HepG2 (cell line): Measurements from ENCODE around the gene GIMAP1. TPM values are rescaled to one million over a fixed set of nuclear protein-coding genes. Genes with fewer than 3 reads are reported as not detected.

Source experiments
- ATAC-seq: fragments of 200-7000 bp; cut with Tn5 transposase; 3 replicates; pipeline ENCODE4 v1.9.1; 2020; ENCODE audit warnings: mild to moderate bottlenecking, moderate library complexity
- BruUV-seq: library from RNA; stranded (reverse); fragments of 400-500 nt; replicated peaks from 2 replicates; lab custom pipeline; 2021; lab: Mats Ljungman, UMichigan
- CTCF ChIA-PET: fragments of 300-600 bp; formaldehyde crosslinking; extraction: SDS; loops from one replicate; lab custom pipeline; 2021; ENCODE audit warnings: low total read pairs, inconsistent platforms, low intra/inter-chr PET ratio; lab: Yijun Ruan, JAX
- POLR2A ChIA-PET: fragments of 350-600 bp; sonication (Branson Sonifier 250); formaldehyde crosslinking; loops from one replicate; lab custom pipeline; 2020; ENCODE audit warnings: antibody characterized with exemption, inconsistent platforms; lab: Yijun Ruan, JAX
- DNase-seq: peaks from one replicate; pipeline ENCODE4 v3.0.0-alpha.2; 2015; ENCODE audit warnings: low spot score
- FAIRE-seq: peaks from 3 replicates; lab custom pipeline; 2011; peaks lifted over from hg19 to GRCh38; lab: Jason Lieb, UNC
- H2AFZ ChIP-seq: one replicate; pipeline ENCODE4 v1.6.1; 2011; ENCODE audit warnings: low read length, inconsistent platforms
- H3K27ac ChIP-seq: fragments of 300-600 bp; 3 replicates; pipeline ENCODE4 v1.8.0; 2011; ENCODE audit warnings: mixed run types, mild to moderate bottlenecking, mixed read lengths, low read length, inconsistent platforms; ENCODE audit not compliant: insufficient read depth; ENCODE audit errors: extremely low read length
- H3K27me3 ChIP-seq, 2 experiments: fragments of 200-600 bp in 1 of 2; 2 replicates in 1 of 2; 3 replicates in 1 of 2; pipeline versions ENCODE4 v1.6.0 to v1.8.0; 2011; ENCODE audit warnings: low read length in 2 of 2, mild to moderate bottlenecking in 2 of 2, moderate library complexity in 2 of 2, inconsistent platforms in 1 of 2; ENCODE audit not compliant: insufficient read depth in 2 of 2, control insufficient read depth in 1 of 2
- H3K36me3 ChIP-seq, 2 experiments: fragments of 200-600 bp in 1 of 2; replicated peaks in 1 of 2; 2 replicates in 1 of 2; 3 replicates in 1 of 2; pipeline versions ENCODE4 v1.5.1 to v1.8.0; 2011; ENCODE audit warnings: low read length in 2 of 2, inconsistent platforms in 1 of 2; ENCODE audit not compliant: insufficient read depth in 2 of 2, control insufficient read depth in 1 of 2
- H3K4me1 ChIP-seq: 2 replicates; pipeline ENCODE4 v1.5.1; 2012; ENCODE audit warnings: low read length, inconsistent platforms; ENCODE audit not compliant: insufficient read depth
- H3K4me2 ChIP-seq: 2 replicates; pipeline ENCODE4 v1.6.0; 2011; ENCODE audit warnings: low read depth, low read length, inconsistent platforms
- H3K4me3 ChIP-seq, 3 experiments: fragments of 200-600 bp in 1 of 3; sonication (generic), shearing (Covaris generic) in 1 of 3; replicated peaks in 1 of 3; 2 replicates each; pipeline ENCODE4 v1.5.1; 2011 to 2016; ENCODE audit warnings: low read length in 3 of 3, inconsistent platforms in 2 of 3, low read depth in 2 of 3, mild to moderate bottlenecking in 2 of 3, control low read depth in 1 of 3, mixed read lengths in 1 of 3; ENCODE audit not compliant: insufficient read depth in 1 of 3
- H3K79me2 ChIP-seq: one replicate; pipeline ENCODE4 v1.6.1; 2011; ENCODE audit warnings: low read length, inconsistent platforms; ENCODE audit not compliant: insufficient read depth
- H3K9ac ChIP-seq: 2 replicates; pipeline ENCODE4 v1.6.0; 2011; ENCODE audit warnings: mild to moderate bottlenecking, low read depth, low read length, inconsistent platforms; ENCODE audit not compliant: insufficient read depth
- H3K9me3 ChIP-seq: 2 replicates; pipeline ENCODE4 v1.5.1; 2012; ENCODE audit warnings: mild to moderate bottlenecking, low read length
- H4K20me1 ChIP-seq: 2 replicates; pipeline ENCODE4 v1.6.0; 2011; ENCODE audit warnings: inconsistent platforms, mild to moderate bottlenecking, low read length, moderate library complexity; ENCODE audit not compliant: insufficient read depth
- CHCHD3 ChIP-seq: sonication (generic); formaldehyde crosslinking; IDR thresholded peaks from 2 replicates; pipeline ENCODE4 v1.8.0; 2022; ENCODE audit warnings: mild to moderate bottlenecking, missing genetic modification reagents, moderate library complexity
- DNMT1 ChIP-seq: sonication (generic); formaldehyde crosslinking; IDR thresholded peaks from 2 replicates; pipeline ENCODE4 v1.5.1; 2020; ENCODE audit warnings: mild to moderate bottlenecking, missing genetic modification reagents
- EZH2 ChIP-seq: conservative IDR thresholded peaks from 2 replicates; pipeline ENCODE4 v1.6.1; 2012; ENCODE audit warnings: mild to moderate bottlenecking, low read depth, low read length, moderate library complexity
- HNF4A ChIP-seq: sonication (generic); formaldehyde crosslinking; IDR thresholded peaks from 2 replicates; pipeline ENCODE4 v1.4.0; 2020; ENCODE audit warnings: missing genetic modification reagents
- NFE2L1 ChIP-seq: sonication (generic); formaldehyde crosslinking; IDR thresholded peaks from 2 replicates; pipeline ENCODE4 v1.4.0; 2020; ENCODE audit warnings: missing genetic modification reagents, mild to moderate bottlenecking, borderline replicate concordance
- NRL ChIP-seq: sonication (generic); formaldehyde crosslinking; IDR thresholded peaks from 2 replicates; pipeline ENCODE4 v1.5.0; 2020; ENCODE audit warnings: missing genetic modification reagents, mild to moderate bottlenecking, moderate library complexity, borderline replicate concordance
- PHF20 ChIP-seq: sonication (generic); formaldehyde crosslinking; IDR thresholded peaks from 2 replicates; pipeline ENCODE4 v1.5.0; 2020; ENCODE audit warnings: mild to moderate bottlenecking, missing genetic modification reagents
- POGZ ChIP-seq: sonication (generic); formaldehyde crosslinking; IDR thresholded peaks from 2 replicates; pipeline ENCODE4 v1.4.0; 2020; ENCODE audit warnings: mild to moderate bottlenecking, missing genetic modification reagents
- RAD21 ChIP-seq: fragments of 450-650 bp; formaldehyde crosslinking; IDR thresholded peaks from 2 replicates; pipeline ENCODE4 v1.5.0; 2020; ENCODE audit warnings: mild to moderate bottlenecking
- RXRA ChIP-seq: sonication (generic); formaldehyde crosslinking; IDR thresholded peaks from 2 replicates; pipeline ENCODE4 v1.5.1; 2020; ENCODE audit warnings: missing genetic modification reagents
- SUZ12 ChIP-seq: fragments of 150-350 bp; IDR thresholded peaks from 2 replicates; pipeline ENCODE4 v1.6.1; 2014; ENCODE audit warnings: low read depth, low read length
- YEATS2 ChIP-seq: sonication (generic); formaldehyde crosslinking; IDR thresholded peaks from 2 replicates; pipeline ENCODE4 v1.4.0; 2020; ENCODE audit warnings: missing genetic modification reagents, borderline replicate concordance
- ZBTB1 ChIP-seq: sonication (generic); formaldehyde crosslinking; IDR thresholded peaks from 2 replicates; pipeline ENCODE4 v1.4.0; 2020; ENCODE audit warnings: missing genetic modification reagents, borderline replicate concordance
- ZNF142 ChIP-seq: sonication (generic); formaldehyde crosslinking; IDR thresholded peaks from 2 replicates; pipeline ENCODE4 v1.4.0; 2020; ENCODE audit warnings: missing genetic modification reagents
- ZNF383 ChIP-seq: sonication (generic); formaldehyde crosslinking; IDR thresholded peaks from 2 replicates; pipeline ENCODE4 v1.4.0; 2020; ENCODE audit warnings: missing genetic modification reagents, mild to moderate bottlenecking, borderline replicate concordance
- ZNF546 ChIP-seq: sonication (generic); formaldehyde crosslinking; conservative IDR thresholded peaks from 2 replicates; pipeline ENCODE4 v1.8.1; 2023; ENCODE audit warnings: mild to moderate bottlenecking, missing genetic modification reagents
- WGBS: methylation state at CpG from one replicate; pipeline ENCODE4 v1.1.6; 2017; ENCODE audit warnings: low lambda C conversion rate; 5-methylcytosine and 5-hydroxymethylcytosine counted together
- in situ Hi-C: cut with HindIII; loops from 2 replicates; pipeline ENCODE4 v1.10.0; 2017; ENCODE audit warnings: low pct_unique_long_range_greater_than_20kb; ENCODE audit not compliant: extremely low pct_ligation_motif_present
- intact Hi-C: fragments of 100-400 bp; cut with micrococcal nuclease; formaldehyde crosslinking; loops from one replicate; pipeline ENCODE4 v1.10.0; 2022; ENCODE audit not compliant: unreplicated experiment
- polyA plus RNA-seq, 8 experiments: library from polyadenylated mRNA; depleted of rRNA in 3 of 8; stranded (reverse) in 7 of 8; unstranded in 1 of 8; fragments of >200 nt; fragmentation: Illumina TruSeq in 4 of 8; extraction: Trizol in 4 of 8; gene quantifications; 2 replicates each; pipeline versions ENCODE4 v1.2.1 to v1.2.3, GENCODE V29; 2011 to 2016; ENCODE audit warnings: low read depth in 4 of 8, missing spikeins in 1 of 8, mixed read lengths in 1 of 8; ENCODE audit not compliant: insufficient read depth in 1 of 8
- total RNA-seq, 5 experiments: library from RNA; depleted of rRNA; stranded (reverse); fragments of >200 nt; fragmentation: Illumina TruSeq; extraction: Trizol; gene quantifications; 2 replicates each; pipeline ENCODE4 v1.2.3, GENCODE V29; 2016; ENCODE audit warnings: low read depth in 1 of 5

GIMAP1 gene
- total and polyA plus RNA-seq, 2 of the 13 experiments (the other 11 are each of a cell fraction or from before 2014, with no cell fraction given), result not detected

GRCh38 chr7:150703209-150703608, 13.2 kb upstream of the GIMAP1 start:
- BruUV-seq, result no TSS peak
- H2AFZ ChIP-seq, result no peak overlapping the region
- H3K4me3 ChIP-seq, result no peak overlapping the region
- intact Hi-C loops (no loop called here), in situ Hi-C loops (no loop called here)
- 5% methylated on average over 1 of the region's 1 CpG for WGBS
- ChIA-PET POLR2A (no interaction called here), CTCF (no interaction called here)
- no peaks in the 10 kb centered on the region for H3K4me1 ChIP-seq
- ATAC-seq, result no peak
- no peaks in the 10 kb centered on the region for H3K27me3 ChIP-seq
- DNase-seq, result no peak
- H4K20me1 ChIP-seq, result no peaks in the 10 kb centered on the region
- no peak overlapping the region for H3K9ac ChIP-seq
- no peaks in the 10 kb centered on the region for H3K36me3 ChIP-seq
- no peaks in the 10 kb centered on the region for H3K79me2 ChIP-seq
- no peak overlapping the region for H3K4me2 ChIP-seq
- H3K27ac ChIP-seq, result no peak overlapping the region
- TF ChIP-seq CHCHD3 (CRISPR knock-in tag), result no peak
- TF ChIP-seq DNMT1 (CRISPR knock-in tag), result no peak
- TF ChIP-seq, all 625 proteins: peak for 0
- FAIRE-seq, result no peak
- peaks cover 14% of the 10 kb centered on the region for H3K9me3 ChIP-seq

GRCh38 chr7:150715293-150715692, 1.1 kb upstream of the GIMAP1 start:
- Histone ChIP-seq H3K9ac (no peak overlapping the region), H3K4me3 (no peak overlapping the region), H3K27ac (no peak overlapping the region), H3K4me1 (no peaks in the 10 kb centered on the region), H4K20me1 (no peaks in the 10 kb centered on the region), H3K27me3 (peaks cover 0 to 3% of the 10 kb centered on the region in 2 experiments; a peak in 2 of 5 replicates), H3K79me2 (no peaks in the 10 kb centered on the region), H3K4me2 (no peak overlapping the region), H3K9me3 (no peaks in the 10 kb centered on the region), H2AFZ (no peak overlapping the region), H3K36me3 (no peaks in the 10 kb centered on the region)
- no TSS peak for BruUV-seq
- ChIA-PET POLR2A (no interaction called here), CTCF (no interaction called here)
- in situ Hi-C loops (no loop called here), intact Hi-C loops (no loop called here)
- no peak for ATAC-seq
- FAIRE-seq, result no peak
- no peak for DNase-seq
- 48% methylated on average over 4 of the region's 4 CpGs for WGBS
- TF ChIP-seq PHF20 (CRISPR knock-in tag) (no peak), ZNF142 (CRISPR knock-in tag) (no peak), RAD21 (CRISPR knock-in tag) (no peak), ZNF546 (no peak), YEATS2 (CRISPR knock-in tag) (no peak), ZNF383 (CRISPR knock-in tag) (no peak), ZBTB1 (CRISPR knock-in tag) (no peak), RXRA (CRISPR knock-in tag) (no peak), HNF4A (CRISPR knock-in tag) (no peak), NRL (CRISPR knock-in tag) (no peak), EZH2 (no peak), SUZ12 (no peak), POGZ (CRISPR knock-in tag) (no peak), NFE2L1 (CRISPR knock-in tag) (no peak)
